Frontal cortex (tissue), 4 donors: Measurements from ENCODE around the gene MEGF11. TPM values are rescaled to one million over a fixed set of nuclear protein-coding genes. Genes with fewer than 3 reads are reported as not detected.
A peak's percentile ranks its signal among the peaks of the same experiment; 100 is the strongest.

Source experiments
- DNase-seq, 2 donors: peaks; one replicate each; pipeline ENCODE4 v3.0.0; 2012; ENCODE audit warnings: low spot score in 2 of 2
- FAIRE-seq: peaks from 2 replicates; lab custom pipeline; 2012; peaks lifted over from hg19 to GRCh38; lab: Jason Lieb, UNC
- total RNA-seq: library from RNA; depleted of rRNA; stranded (reverse); fragments of >200 nt; gene quantifications from one replicate; pipeline ENCODE4 v1.2.3, GENCODE V29; 2014
- donor health status: control.
- donor health status: control.
- donor health status: control.

Gene MEGF11
- total RNA-seq, result 4.5 TPM

DNA sequence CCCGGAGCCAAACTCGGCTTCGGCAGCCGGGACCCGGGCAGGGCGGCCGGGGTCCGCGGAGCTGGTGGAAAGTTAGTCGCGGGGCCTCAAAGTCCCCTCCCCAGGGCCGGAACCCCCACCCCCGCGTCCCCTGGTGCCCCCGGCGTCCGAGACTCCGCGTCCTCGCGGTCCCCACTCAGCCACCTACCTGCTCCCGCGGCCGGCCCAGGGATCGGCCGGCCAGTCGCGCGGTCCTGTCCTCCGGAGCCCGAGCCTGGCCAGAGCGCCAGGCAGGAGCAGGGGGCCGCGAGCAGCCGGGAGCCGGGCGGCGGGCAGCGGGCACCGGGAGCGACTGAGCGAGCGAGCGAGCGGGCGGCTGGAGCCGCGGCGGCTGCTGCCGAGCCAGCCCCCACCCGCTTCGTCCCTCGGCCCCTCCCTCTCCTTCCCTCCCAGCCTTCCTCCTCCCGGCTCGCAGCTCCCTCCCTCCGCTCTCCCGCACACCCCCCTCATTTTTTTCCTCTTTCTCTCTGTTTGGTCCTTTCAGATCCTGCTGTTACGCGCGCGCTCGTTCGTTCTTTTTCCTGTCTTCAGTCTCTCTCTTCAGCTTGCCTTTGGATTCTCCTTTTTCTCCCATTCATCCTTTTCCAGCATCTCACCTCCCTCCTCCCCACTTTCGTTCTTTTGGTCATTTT, at the start of gene MEGF11:
Gene MEGF11 (minus strand): TSS at position 333 of the 671 bp plus-strand sequence. CDS start 125,347 bp downstream, outside the sequence.
- DNase-seq, result peak; percentile 65 to 77
- FAIRE-seq, result no peak

GRCh38 chr15:66302489-66303278, 49.1 kb upstream of the MEGF11 start:
- FAIRE-seq, result no peak
- DNase-seq, result no peak

- FAIRE-seq (no peak), DNase-seq (no peak)
These were observed 45.3 kb upstream of the MEGF11 start for GRCh38 chr15:66298803-66299251.

GRCh38 chr15:66296186-66296585, 42.6 kb upstream of the MEGF11 start:
- FAIRE-seq (no peak), DNase-seq (no peak)

- DNase-seq (no peak), FAIRE-seq (no peak)
These were observed 41.3 kb upstream of the MEGF11 start for GRCh38 chr15:66294932-66295235.

- no peak for FAIRE-seq
- DNase-seq, result peak; percentile 36 to 38
These were observed 40.8 kb upstream of the MEGF11 start for GRCh38 chr15:66294157-66294931.

GRCh38 chr15:66293419-66294156, 40.0 kb upstream of the MEGF11 start, which contains the start of gene DIS3L:
Gene DIS3L (plus strand): TSS chr15:66293568. CDS start chr15:66293597, 29 bp downstream.
- FAIRE-seq, result no peak
- peak; percentile 70 to 76 for DNase-seq

GRCh38 chr15:66292571-66293418, 39.2 kb upstream of the MEGF11 start:
- FAIRE-seq (no peak), DNase-seq (no peak)

DNA sequence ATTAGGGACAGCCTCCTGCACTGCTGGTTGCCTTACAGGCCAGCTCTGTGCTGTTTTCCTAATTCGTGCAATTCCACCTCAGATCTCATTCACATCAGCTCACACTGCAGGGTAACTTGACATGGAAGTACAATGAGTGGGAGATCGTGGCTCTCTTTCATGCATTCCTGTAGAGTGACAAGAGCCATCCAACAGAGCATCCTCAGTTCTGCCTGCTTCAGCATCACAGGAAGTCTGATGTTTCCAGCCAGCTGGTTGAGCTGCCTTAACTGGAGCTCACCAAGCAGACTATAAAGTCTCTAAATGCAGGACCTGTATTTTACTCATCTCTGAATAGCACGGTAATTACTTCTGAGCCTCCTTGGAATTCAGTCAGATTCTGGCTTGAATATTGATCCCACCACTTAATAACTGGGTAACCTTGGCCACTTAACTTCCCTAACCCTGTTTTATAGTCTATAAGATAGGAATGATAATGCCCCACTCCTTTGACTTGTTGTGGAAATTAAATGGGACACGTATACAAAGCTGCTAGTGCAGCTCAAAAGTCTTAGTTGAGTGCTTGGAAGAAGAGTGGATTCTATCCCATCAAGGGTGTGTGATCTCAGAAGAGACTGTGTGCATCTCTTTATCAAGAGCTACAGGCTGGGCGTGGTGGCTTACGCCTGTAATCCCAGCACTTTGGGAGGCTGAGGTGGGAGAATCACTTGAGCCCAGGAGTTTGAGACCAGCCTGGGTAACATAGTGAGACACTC, 38.4 kb upstream of the MEGF11 start:
- DNase-seq, result no peak
- no peak for FAIRE-seq

DNA sequence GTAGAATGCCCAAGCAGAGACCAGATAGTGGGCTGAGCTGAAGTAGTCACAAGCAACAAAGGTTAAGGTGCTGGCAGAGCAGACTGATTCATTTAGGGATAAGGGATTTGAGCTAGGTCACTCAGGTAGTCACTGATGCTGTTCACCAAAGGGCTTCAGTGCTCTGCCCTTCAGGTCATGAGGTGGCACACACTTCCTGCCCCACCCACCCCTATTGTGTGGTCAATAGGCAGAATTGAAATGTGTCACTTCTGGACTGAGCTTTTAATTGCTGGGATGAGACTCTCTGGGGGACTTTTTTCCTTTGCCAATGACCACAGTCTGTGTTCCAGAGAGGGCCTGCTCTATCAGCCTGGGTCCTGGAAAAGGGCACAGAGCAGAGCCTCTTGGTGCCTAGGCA, 37.0 kb upstream of the MEGF11 start:
- FAIRE-seq, result no peak
- no peak for DNase-seq

GRCh38 chr15:66290007-66290406, 36.5 kb upstream of the MEGF11 start:
- no peak for FAIRE-seq
- no peak for DNase-seq

GRCh38 chr15:66288551-66289185, 35.1 kb upstream of the MEGF11 start:
- FAIRE-seq, result no peak

DNA sequence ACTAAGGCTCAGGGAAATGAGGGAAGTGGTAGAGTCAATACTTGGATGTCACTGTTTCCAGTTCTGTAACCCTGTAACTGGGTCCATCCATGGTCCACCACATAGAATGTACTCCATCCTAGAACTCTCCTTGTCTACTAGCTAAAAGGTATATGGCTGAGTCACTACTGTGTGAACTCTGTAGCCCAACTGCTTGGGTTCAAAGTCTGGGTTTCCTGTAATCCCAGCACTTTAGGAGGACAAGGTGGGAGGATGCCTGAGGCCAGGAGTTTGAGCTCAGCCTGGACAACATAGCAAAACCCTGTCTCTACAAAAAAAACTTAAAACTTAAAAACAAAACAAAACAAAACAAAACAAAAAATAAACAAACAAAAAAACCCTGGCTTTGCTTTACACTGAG, 34.5 kb upstream of the MEGF11 start:
- FAIRE-seq, result no peak
- DNase-seq, result no peak

More at GRCh38 chr15:66288551-66289185, 35.1 kb upstream of the MEGF11 start:
- no peak for DNase-seq

DNA sequence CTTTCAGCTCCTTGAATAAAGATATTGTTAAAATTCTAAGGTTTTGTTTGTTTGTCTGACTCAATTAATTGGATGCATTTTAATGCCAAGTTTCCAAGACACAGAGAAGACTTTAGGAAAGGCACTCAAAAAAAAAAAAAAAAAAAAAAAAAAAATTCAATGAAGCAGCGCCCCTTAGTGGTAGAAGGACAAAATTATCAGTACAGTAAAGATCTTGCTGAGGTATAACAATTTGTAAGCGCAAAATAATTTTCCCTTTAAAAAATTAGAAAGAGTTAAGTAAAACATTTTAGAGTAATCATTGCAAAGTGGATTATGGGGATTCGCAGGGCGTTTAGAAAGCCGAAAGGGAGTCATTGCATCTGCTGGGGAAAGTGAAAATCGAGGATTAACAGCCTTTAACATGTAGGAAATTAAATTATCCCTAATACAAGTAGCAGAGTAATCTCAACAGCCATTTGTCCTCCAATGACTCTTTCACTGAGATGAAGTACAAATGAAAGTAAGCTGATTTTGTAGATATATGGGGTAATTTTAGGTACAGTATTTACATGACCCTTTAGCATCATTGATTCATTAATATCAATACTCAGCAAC, 34.0 kb upstream of the MEGF11 start:
- FAIRE-seq (peak; percentile 99), DNase-seq (peak in 1 of 2 donors; percentile 33)

- DNase-seq, result no peak
- no peak for FAIRE-seq
These were observed 32.2 kb upstream of the MEGF11 start for GRCh38 chr15:66285533-66286280.

DNA sequence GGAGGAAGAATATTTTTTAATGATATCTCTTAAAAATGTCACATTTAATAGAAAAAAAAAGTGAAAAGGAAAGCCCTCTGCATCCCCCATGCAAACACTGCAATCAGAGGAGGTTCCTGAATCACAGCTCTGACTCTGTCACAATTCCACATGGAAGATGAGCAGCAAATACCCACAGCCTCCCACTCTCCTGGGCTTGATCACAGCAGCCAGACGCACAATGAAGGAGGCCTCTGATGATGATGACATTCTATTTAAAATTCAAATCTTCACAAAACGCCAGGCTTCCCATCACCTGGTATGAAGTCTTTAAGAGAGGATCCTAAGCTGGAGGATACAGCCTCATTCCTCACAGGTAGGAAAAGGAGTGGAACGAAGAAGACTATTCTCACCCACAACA, 30.7 kb upstream of the MEGF11 start:
- DNase-seq (no peak), FAIRE-seq (no peak)

DNA sequence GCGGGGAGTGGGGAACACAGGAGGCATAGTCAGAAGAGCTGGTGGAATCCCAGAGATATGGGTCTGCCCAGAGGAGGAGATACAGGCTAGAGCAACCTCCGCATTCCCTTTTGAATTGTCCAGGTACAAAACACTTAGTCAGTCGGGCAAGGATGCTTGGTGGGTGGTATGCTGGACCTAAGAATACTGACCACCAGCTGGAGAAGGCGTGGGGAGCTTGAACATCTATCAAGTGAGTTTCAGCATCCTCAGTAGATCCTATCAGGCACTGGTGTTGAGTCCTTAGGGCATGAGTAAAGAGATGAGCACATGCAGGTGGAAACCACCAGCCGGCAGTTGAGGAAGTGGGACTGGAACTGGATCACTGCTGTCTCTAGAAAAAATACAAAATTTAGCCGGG, 25.1 kb upstream of the MEGF11 start:
- DNase-seq (no peak), FAIRE-seq (no peak)
